GM18951 (cell line): Measurements from ENCODE around the gene GAL3ST1.
"Not testable (repeated sequence)": the region's sequence is repeated elsewhere in the genome, so short reads cannot be mapped to it uniquely, and the experiment has no call there.

Source experiments
- POLR2A ChIP-seq: IDR thresholded peaks from 4 replicates; pipeline ENCODE4 v1.6.1; 2011; ENCODE audit warnings: mild to moderate bottlenecking; ENCODE audit not compliant: insufficient read length, insufficient read depth; ENCODE audit errors: extremely low read depth
- in situ Hi-C: fragments of 300-500 bp; cut with MboI; formaldehyde crosslinking; loops from one replicate; pipeline ENCODE4 v1.12.0; 2022; ENCODE audit warnings: low sequenced_read_pairs, mixed read lengths, inconsistent platforms; ENCODE audit not compliant: unreplicated experiment

Gene GAL3ST1

DNA sequence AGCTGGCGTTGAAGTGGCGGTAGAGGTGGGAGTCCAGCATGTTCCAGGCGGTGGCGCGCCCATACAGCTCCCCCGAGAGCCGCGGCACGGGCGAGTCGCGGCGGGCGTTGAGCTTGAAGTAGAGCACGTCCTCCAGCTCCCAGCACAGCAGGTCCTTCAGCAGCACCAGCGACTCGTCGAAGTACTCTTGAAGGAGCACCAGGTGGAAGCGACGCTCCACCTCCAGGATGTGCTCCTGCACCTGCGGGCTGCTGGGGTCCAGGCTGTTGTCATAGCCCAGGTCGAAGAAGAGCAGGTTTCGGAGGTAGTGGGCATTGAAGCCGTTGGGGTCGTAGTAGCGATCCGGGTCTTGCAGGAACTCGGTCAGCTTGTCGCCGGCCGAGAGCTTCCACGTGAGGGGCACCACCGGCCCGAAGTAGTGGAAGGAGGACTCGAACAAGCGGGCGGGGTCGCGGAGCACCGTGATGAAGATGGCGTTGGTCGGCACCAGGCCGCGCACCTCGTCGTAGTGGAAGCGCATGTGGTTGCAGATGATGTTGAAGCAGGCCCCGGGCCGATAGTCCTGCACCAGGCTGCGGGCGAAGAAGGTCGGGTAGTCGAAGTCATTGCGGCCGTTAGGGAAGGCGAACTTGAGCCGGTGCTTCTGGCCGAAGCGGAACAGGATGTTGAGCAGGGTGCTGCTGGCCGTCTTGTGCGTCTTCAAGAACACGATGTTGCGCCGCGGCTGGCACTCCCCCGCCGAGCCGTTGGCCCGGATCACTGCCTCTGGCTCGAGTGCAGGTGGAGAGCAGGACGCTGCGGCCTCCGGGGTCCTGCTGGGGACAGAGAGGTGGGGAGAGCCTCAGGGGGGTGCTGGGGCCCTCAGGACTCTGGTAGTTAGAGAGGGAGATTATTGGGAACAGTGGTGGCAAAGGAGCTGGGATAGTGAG, 18.9 kb downstream of the GAL3ST1 start:
- in situ Hi-C loops, result no loop called here
- no peak for TF ChIP-seq POLR2A

GRCh38 chr22:30553971-30554370, 20.5 kb downstream of the GAL3ST1 start:
- TF ChIP-seq POLR2A, result no peak
- in situ Hi-C loops, result no loop called here

- in situ Hi-C loops, result no loop called here
- TF ChIP-seq POLR2A, result no peak
Observed at GRCh38 chr22:30552719-30553118, 21.7 kb downstream of the GAL3ST1 start.

GRCh38 chr22:30551813-30552212, 22.7 kb downstream of the GAL3ST1 start:
- in situ Hi-C loops, result not testable (repeated sequence)

- in situ Hi-C loops, result no loop called here
- no peak for TF ChIP-seq POLR2A
Observed at GRCh38 chr22:30547188-30547587, 27.3 kb downstream of the GAL3ST1 start.

DNA sequence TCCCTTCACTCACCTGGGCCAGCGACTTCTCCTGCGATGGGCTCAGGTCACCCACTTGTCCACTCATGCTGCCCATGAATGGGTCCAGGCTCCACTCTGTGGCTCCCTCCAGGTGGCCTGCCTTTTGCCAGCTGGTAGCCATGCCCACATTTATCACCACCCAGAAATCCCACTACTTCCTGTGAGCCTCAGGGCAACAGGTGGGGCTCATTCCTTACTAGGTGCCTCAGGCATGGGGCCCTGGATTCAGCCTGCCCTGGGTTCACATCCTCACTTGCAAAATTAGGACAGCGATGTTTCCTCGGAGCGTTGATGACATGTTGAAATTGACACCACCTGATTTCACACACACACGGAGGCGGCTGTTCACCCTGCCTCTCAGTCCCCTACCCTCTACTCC, 27.8 kb downstream of the GAL3ST1 start, which contains the start of gene SEC14L6:
TSS of gene SEC14L6 (minus strand) at position 126 of the 400 bp plus-strand sequence. CDS start at position 67, 59 bp downstream.
- in situ Hi-C loops, result no loop called here
- no peak for TF ChIP-seq POLR2A

GRCh38 chr22:30542811-30543188, 31.7 kb downstream of the GAL3ST1 start:
- no peak for TF ChIP-seq POLR2A

DNA sequence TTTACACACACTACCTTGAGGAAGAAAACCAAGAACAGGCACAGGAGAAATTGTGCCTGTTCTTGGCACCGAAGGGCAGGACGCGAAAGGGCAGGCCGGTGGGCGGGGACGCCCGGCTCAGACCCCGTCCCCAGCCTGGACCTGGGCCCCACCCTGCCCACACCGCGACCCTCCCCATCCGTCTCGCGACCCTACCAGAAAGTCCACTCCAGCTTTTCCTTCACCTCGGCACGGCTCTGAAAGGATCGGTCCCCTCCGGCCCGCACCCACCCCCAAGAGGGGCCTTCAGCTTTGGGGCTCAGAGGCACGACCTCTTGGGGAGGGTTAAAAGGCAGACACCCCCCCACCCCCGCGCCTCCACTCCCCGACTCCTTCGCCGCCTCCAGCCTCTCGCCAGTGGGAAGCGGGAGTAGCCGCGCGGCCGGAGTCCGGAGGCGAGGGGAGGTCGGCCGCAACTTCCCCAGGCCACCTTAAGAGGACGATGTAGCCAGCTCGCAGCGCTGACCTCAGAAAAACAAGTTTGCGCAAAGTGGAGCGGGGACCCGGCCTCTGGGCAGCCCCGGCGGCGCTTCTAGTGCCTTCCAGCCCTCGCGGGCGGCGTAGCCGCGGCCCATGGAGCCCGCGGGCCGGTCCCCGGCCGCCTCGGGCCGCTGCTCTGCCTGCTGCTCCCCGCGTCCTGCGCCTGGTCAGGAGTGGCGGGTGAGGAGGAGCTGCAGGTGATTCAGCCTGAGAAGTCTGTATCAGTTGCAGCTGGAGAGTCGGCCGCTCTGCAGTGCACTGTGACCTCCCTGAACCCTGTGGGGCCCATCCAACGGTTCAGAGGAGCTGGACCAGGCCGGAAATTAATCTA, 32.3 kb downstream of the GAL3ST1 start:
- TF ChIP-seq POLR2A, result no peak
- in situ Hi-C loops, result no loop called here

More at GRCh38 chr22:30542811-30543188, 31.7 kb downstream of the GAL3ST1 start:
- in situ Hi-C loops, result no loop called here

GRCh38 chr22:30541511-30541910, 33.0 kb downstream of the GAL3ST1 start:
- in situ Hi-C loops, result not testable (repeated sequence)

DNA sequence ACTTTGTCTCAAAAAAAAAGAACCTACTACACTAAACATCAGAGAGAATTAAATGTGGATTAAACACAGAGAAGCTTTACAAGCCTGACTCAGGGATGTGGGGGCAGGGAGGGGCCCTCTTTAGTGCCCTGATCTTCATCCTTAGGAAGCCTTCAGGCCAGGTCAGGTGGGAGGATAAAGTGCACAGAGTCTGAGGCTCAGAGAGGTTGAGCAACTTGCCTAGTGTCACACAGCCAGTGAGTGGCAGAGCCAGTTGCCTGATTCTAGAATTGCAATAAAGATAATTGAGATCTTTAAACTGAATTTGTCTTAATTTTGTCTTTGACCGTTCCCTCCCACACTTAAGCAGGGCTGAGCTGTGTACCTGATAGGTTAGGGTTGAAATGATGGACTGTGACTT, 35.1 kb downstream of the GAL3ST1 start:
- no peak for TF ChIP-seq POLR2A
- in situ Hi-C loops, result no loop called here

GRCh38 chr22:30538280-30538679, 36.2 kb downstream of the GAL3ST1 start:
- in situ Hi-C loops, result no loop called here
- TF ChIP-seq POLR2A, result no peak

DNA sequence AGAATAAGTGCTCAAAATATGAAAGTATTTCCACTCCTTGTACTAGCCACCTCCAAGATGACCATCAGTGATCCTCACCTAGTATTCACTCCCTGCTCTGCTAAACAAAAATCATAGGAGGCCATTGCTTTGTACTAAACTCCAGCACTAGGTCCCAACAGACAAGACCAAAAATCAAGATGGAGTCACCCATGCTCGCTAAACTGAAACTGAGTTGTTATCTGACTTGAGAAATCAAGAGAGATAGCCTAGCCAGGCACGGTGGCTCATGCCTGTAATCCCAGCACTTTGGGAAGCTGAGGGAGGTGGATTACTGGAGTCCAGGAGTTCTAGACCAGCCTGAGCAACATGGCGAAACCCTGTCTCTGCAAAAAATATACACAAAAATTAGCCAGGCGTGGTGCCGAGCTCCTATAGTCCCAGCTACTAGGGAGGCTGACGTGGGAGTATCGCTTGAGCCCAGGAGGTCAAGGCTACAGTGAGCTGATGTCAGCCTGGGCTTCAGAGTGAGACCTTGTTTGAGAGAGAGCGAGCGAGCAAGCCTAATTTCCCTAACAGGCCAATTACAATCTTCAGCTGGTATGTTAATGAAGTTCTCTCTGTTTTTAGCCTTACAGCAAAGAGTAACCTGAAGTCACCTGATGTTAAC, 37.3 kb downstream of the GAL3ST1 start:
- in situ Hi-C loops, result no loop called here
- no peak for TF ChIP-seq POLR2A

- in situ Hi-C loops, result no loop called here
- TF ChIP-seq POLR2A, result no peak
Observed at GRCh38 chr22:30535182-30535581, 39.3 kb downstream of the GAL3ST1 start.
